K562 (cell line): ENCODE results near the gene COL1A1. TPM values are rescaled to one million over a fixed set of nuclear protein-coding genes. Genes with fewer than 3 reads are reported as not detected.

Experiments used
- ATF2 ChIP-seq: sonication (generic); formaldehyde crosslinking; IDR thresholded peaks from 2 replicates; pipeline ENCODE4 v1.8.1; 2022; ENCODE audit warnings: missing genetic modification reagents
- BHLHE40 ChIP-seq: IDR thresholded peaks from 2 replicates; pipeline ENCODE4 v1.6.1; 2011; ENCODE audit warnings: low read length, improper control_type of control experiment
- COPS2 ChIP-seq: fragments of 450-650 bp; conservative IDR thresholded peaks from 2 replicates; pipeline ENCODE4 v1.6.1; 2016; ENCODE audit warnings: mild to moderate bottlenecking, moderate library complexity
- ILF3 ChIP-seq: fragments of 450-650 bp; IDR thresholded peaks from 2 replicates; pipeline ENCODE4 v1.6.1; 2018; ENCODE audit warnings: antibody characterized with exemption, mild to moderate bottlenecking, moderate library complexity, borderline replicate concordance
- KLF13 ChIP-seq: fragments of 450-650 bp; IDR thresholded peaks from 2 replicates; pipeline ENCODE4 v1.6.1; 2016; ENCODE audit warnings: missing genetic modification characterization, low read depth, mild to moderate bottlenecking, missing compliant biosample characterization, moderate library complexity, borderline replicate concordance
- NCOA1 ChIP-seq: fragments of 450-650 bp; IDR thresholded peaks from 2 replicates; pipeline ENCODE4 v1.6.1; 2016; ENCODE audit warnings: low read depth
- NFXL1 ChIP-seq: fragments of 450-650 bp; formaldehyde crosslinking; IDR thresholded peaks from 2 replicates; pipeline ENCODE4 v1.4.0; 2021; ENCODE audit warnings: mild to moderate bottlenecking
- POLR2H ChIP-seq: IDR thresholded peaks from 2 replicates; pipeline ENCODE4 v1.6.1; 2016; ENCODE audit warnings: missing genetic modification characterization, low read depth, mild to moderate bottlenecking, control low read depth, missing compliant biosample characterization, moderate library complexity
- REST ChIP-seq, 2 experiments: fragments of 450-650 bp; formaldehyde crosslinking in 1 of 2; IDR thresholded peaks; 2 replicates each; pipeline versions ENCODE4 v1.4.0 to v1.6.1; 2014 to 2020; ENCODE audit warnings: mild to moderate bottlenecking in 2 of 2, borderline replicate concordance in 1 of 2, low read depth in 1 of 2
- SAP30 ChIP-seq: fragments of 200-600 bp; sonication (generic); IDR thresholded peaks from 2 replicates; pipeline ENCODE4 v1.6.1; 2012; ENCODE audit warnings: borderline replicate concordance, low read depth, mild to moderate bottlenecking, moderate library complexity, low read length, control low read depth, inconsistent platforms; ENCODE audit not compliant: insufficient read depth, poor library complexity, severe bottlenecking
- ZNF12 ChIP-seq: sonication (generic); formaldehyde crosslinking; IDR thresholded peaks from 2 replicates; pipeline ENCODE4 v1.4.0; 2020; ENCODE audit warnings: mild to moderate bottlenecking, missing genetic modification reagents
- ZNF449 ChIP-seq: fragments of 250-450 bp; sonication (Bioruptor Pico); IDR thresholded peaks from 2 replicates; pipeline ENCODE4 v1.8.0; 2022; ENCODE audit warnings: moderate library complexity, mild to moderate bottlenecking, inconsistent platforms
- polyA plus RNA-seq, 8 experiments: library from polyadenylated mRNA; depleted of rRNA in 4 of 8; stranded (reverse) in 5 of 8; unstranded in 3 of 8; fragments of >200 nt; fragmentation: Nextera tagmentation in 2 of 8; fragmentation: Illumina TruSeq in 1 of 8; extraction: Ambion mirVana in 2 of 8; extraction: Trizol in 1 of 8; gene quantifications; 2 replicates each; pipeline versions ENCODE4 v1.2.1 to v1.2.3, GENCODE V29; 2011 to 2014; ENCODE audit warnings: inconsistent platforms in 1 of 8, missing spikeins in 1 of 8
- total RNA-seq, 7 experiments: library from RNA; depleted of rRNA in 6 of 7; stranded (reverse); fragments of >200 nt in 6 of 7; fragmentation: Illumina TruSeq in 2 of 7; extraction: Trizol in 2 of 7; gene quantifications; 2 replicates each; pipeline versions ENCODE4 v1.2.1 to v1.2.3, GENCODE V29; 2011 to 2021; ENCODE audit warnings: low replicate concordance in 1 of 7

Gene COL1A1
- total and polyA plus RNA-seq, 9 of the 15 experiments (the other 6 are each of a cell fraction or from before 2014, with no cell fraction given) = 0.04 to 3.4 (median 0.18) TPM

- TF ChIP-seq ZNF449 (CRISPR knock-in tag) = no peak
- no peak for TF ChIP-seq BHLHE40
- no peak for TF ChIP-seq POLR2H (tag)
- TF ChIP-seq REST (IDR thresholded peaks at IDR 0.05; ENCODE audit: borderline replicate concordance) = no peak
- TF ChIP-seq REST (CRISPR knock-in tag; IDR thresholded peaks at IDR 0.05; ENCODE audit: low read depth) = no peak
- TF ChIP-seq SAP30 = no peak
- no peak for TF ChIP-seq ATF2 (CRISPR knock-in tag)
- no peak for TF ChIP-seq KLF13 (tag)
- TF ChIP-seq COPS2 = no peak
- TF ChIP-seq NFXL1 (CRISPR knock-in tag) = no peak
- no peak for TF ChIP-seq ZNF12 (CRISPR knock-in tag)
- TF ChIP-seq ILF3 = no peak
- TF ChIP-seq NCOA1 = peak; percentile 39; the same call in 1 of the 2 replicates
Observed at GRCh38 chr17:50151937-50152547, 49.4 kb downstream of the COL1A1 start (continued).
